HepG2 (cell line): ENCODE data around the gene TMEM129. TPM values are rescaled to one million over a fixed set of nuclear protein-coding genes. Genes with fewer than 3 reads are reported as not detected.

Source experiments
- AGO2 ChIP-seq: fragments of 200-400 bp; formaldehyde crosslinking; optimal IDR thresholded peaks from 2 replicates; pipeline ENCODE3; 2017; ENCODE audit warnings: mild to moderate bottlenecking, low read depth, low read length, moderate library complexity
- CERS6 ChIP-seq: sonication (generic); formaldehyde crosslinking; IDR thresholded peaks from 2 replicates; pipeline ENCODE4 v1.5.0; 2020; ENCODE audit warnings: missing genetic modification reagents
- CHD4 ChIP-seq: fragments of 200-600 bp; sonication (generic); IDR thresholded peaks from 2 replicates; pipeline ENCODE4 v1.7.0; 2017; ENCODE audit warnings: mild to moderate bottlenecking, low read length, borderline replicate concordance
- DNMT1 ChIP-seq: sonication (generic); formaldehyde crosslinking; IDR thresholded peaks from 2 replicates; pipeline ENCODE4 v1.5.1; 2020; ENCODE audit warnings: mild to moderate bottlenecking, missing genetic modification reagents
- DPF2 ChIP-seq: sonication (generic); formaldehyde crosslinking; IDR thresholded peaks from 2 replicates; pipeline ENCODE4 v1.4.0; 2020; ENCODE audit warnings: mild to moderate bottlenecking, low read depth, missing genetic modification reagents, borderline replicate concordance
- ELF1 ChIP-seq: sonication (generic); formaldehyde crosslinking; IDR thresholded peaks from 2 replicates; pipeline ENCODE4 v1.4.0; 2020; ENCODE audit warnings: missing genetic modification reagents
- ERF ChIP-seq: IDR thresholded peaks from 2 replicates; pipeline ENCODE4 v1.6.1; 2018; ENCODE audit warnings: missing biosample characterization, missing genetic modification reagents
- GABPB1 ChIP-seq: IDR thresholded peaks from 2 replicates; pipeline ENCODE4 v1.6.1; 2016; ENCODE audit warnings: mild to moderate bottlenecking, missing genetic modification reagents, moderate library complexity, missing compliant biosample characterization
- HCFC1 ChIP-seq: fragments of 150-350 bp; IDR thresholded peaks from 2 replicates; pipeline ENCODE4 v1.6.1; 2014; ENCODE audit warnings: low read depth, low read length
- HDAC1 ChIP-seq: sonication (generic); formaldehyde crosslinking; IDR thresholded peaks from 2 replicates; pipeline ENCODE4 v1.5.1; 2020; ENCODE audit warnings: mild to moderate bottlenecking, missing genetic modification reagents
- HES4 ChIP-seq: sonication (generic); formaldehyde crosslinking; IDR thresholded peaks from 2 replicates; pipeline ENCODE4 v1.9.0; 2021; ENCODE audit warnings: mild to moderate bottlenecking, missing genetic modification reagents, borderline replicate concordance
- KDM3A ChIP-seq: IDR thresholded peaks from 2 replicates; pipeline ENCODE4 v1.6.1; 2018; ENCODE audit warnings: low read depth, missing compliant biosample characterization
- LCORL ChIP-seq, 2 experiments: fragments of 450-650 bp in 1 of 2; sonication (generic) in 1 of 2; formaldehyde crosslinking in 1 of 2; IDR thresholded peaks; 2 replicates each; pipeline versions ENCODE4 v1.5.0 to v1.6.1; 2017 to 2020; ENCODE audit warnings: antibody characterized with exemption in 1 of 2, missing genetic modification reagents in 1 of 2
- PRDM10 ChIP-seq: sonication (generic); formaldehyde crosslinking; IDR thresholded peaks from 2 replicates; pipeline ENCODE4 v1.4.0; 2020; ENCODE audit warnings: low read depth, missing genetic modification reagents
- RERE ChIP-seq: IDR thresholded peaks from 2 replicates; pipeline ENCODE4 v1.6.1; 2016; ENCODE audit warnings: low read depth, missing genetic modification reagents, missing compliant biosample characterization
- SOX5 ChIP-seq: IDR thresholded peaks from 2 replicates; pipeline ENCODE4 v1.6.1; 2016; ENCODE audit warnings: borderline replicate concordance
- TOPORS ChIP-seq: sonication (generic); formaldehyde crosslinking; IDR thresholded peaks from 2 replicates; pipeline ENCODE4 v1.8.0; 2023; ENCODE audit warnings: mild to moderate bottlenecking, missing genetic modification reagents
- ZKSCAN5 ChIP-seq: sonication (generic); formaldehyde crosslinking; IDR thresholded peaks from 2 replicates; pipeline ENCODE4 v1.5.1; 2020; ENCODE audit warnings: mild to moderate bottlenecking, missing genetic modification reagents
- ZNF143 ChIP-seq: sonication (generic); formaldehyde crosslinking; IDR thresholded peaks from 2 replicates; pipeline ENCODE4 v1.4.0; 2020; ENCODE audit warnings: missing genetic modification reagents
- ZNF605 ChIP-seq: sonication (generic); formaldehyde crosslinking; IDR thresholded peaks from 2 replicates; pipeline ENCODE4 v1.8.0; 2022; ENCODE audit warnings: mild to moderate bottlenecking, missing genetic modification reagents
- ZNF747 ChIP-seq: sonication (generic); formaldehyde crosslinking; IDR thresholded peaks from 2 replicates; pipeline ENCODE4 v1.8.1; 2023; ENCODE audit warnings: missing genetic modification reagents, mild to moderate bottlenecking, borderline replicate concordance
- polyA plus RNA-seq, 8 experiments: library from polyadenylated mRNA; depleted of rRNA in 3 of 8; stranded (reverse) in 7 of 8; unstranded in 1 of 8; fragments of >200 nt; fragmentation: Illumina TruSeq in 4 of 8; extraction: Trizol in 4 of 8; gene quantifications; 2 replicates each; pipeline versions ENCODE4 v1.2.1 to v1.2.3, GENCODE V29; 2011 to 2016; ENCODE audit warnings: low read depth in 4 of 8, missing spikeins in 1 of 8, mixed read lengths in 1 of 8; ENCODE audit not compliant: insufficient read depth in 1 of 8
- total RNA-seq, 5 experiments: library from RNA; depleted of rRNA; stranded (reverse); fragments of >200 nt; fragmentation: Illumina TruSeq; extraction: Trizol; gene quantifications; 2 replicates each; pipeline ENCODE4 v1.2.3, GENCODE V29; 2016; ENCODE audit warnings: low read depth in 1 of 5

The TMEM129 gene
- total and polyA plus RNA-seq, 2 of the 13 experiments (the other 11 are each of a cell fraction or from before 2014, with no cell fraction given), result 19.0 to 25.8 TPM

- TF ChIP-seq CERS6 (CRISPR knock-in tag) (no peak), RERE (CRISPR knock-in tag) (no peak), PRDM10 (CRISPR knock-in tag) (peak; percentile 84), ZNF605 (CRISPR knock-in tag) (no peak), HCFC1 (peak; percentile 54; the same call in 1 of the 2 replicates), SOX5 (peak; percentile 38; the same call in 1 of the 2 replicates), AGO2 (no peak), ELF1 (peak; percentile 79), HES4 (CRISPR knock-in tag) (no peak), ZKSCAN5 (CRISPR knock-in tag) (no peak), DPF2 (no peak), ERF (CRISPR knock-in tag) (peak; percentile 69), GABPB1 (CRISPR knock-in tag) (peak; percentile 91), LCORL (IDR thresholded peaks at IDR 0.05) (no peak), LCORL (CRISPR knock-in tag; IDR thresholded peaks at IDR 0.05) (peak; percentile 64), ZNF143 (CRISPR knock-in tag) (peak; percentile 81), HDAC1 (CRISPR knock-in tag) (peak; percentile 96), DNMT1 (CRISPR knock-in tag) (no peak), ZNF747 (CRISPR knock-in tag) (no peak), TOPORS (CRISPR knock-in tag) (no peak), CHD4 (no peak), KDM3A (CRISPR knock-in tag) (no peak)
These were observed at the start of gene TMEM129, which contains the start of gene TACC3 (continued) for GRCh38 chr4:1721003-1721665.
